Gastroesophageal sphincter (tissue), 3 donors: ENCODE data around the gene MEGF11.

Experiments used
- EP300 ChIP-seq: sonication (generic); formaldehyde crosslinking; IDR thresholded peaks from one replicate; pipeline ENCODE4 v1.6.1; 2017; ENCODE audit warnings: antibody characterized with exemption, mild to moderate bottlenecking
- TF ChIP-seq, protein P1 (sequence below), 4 experiments: fragments of 200-600 bp in 2 of 4; fragments of 450-650 bp in 2 of 4; sonication (generic) in 1 of 4; IDR thresholded peaks; one replicate each; pipeline ENCODE4 v1.5.1; 2017 to 2019; ENCODE audit warnings: antibody characterized with exemption in 4 of 4, mild to moderate bottlenecking in 2 of 4, moderate library complexity in 2 of 4

DNA sequence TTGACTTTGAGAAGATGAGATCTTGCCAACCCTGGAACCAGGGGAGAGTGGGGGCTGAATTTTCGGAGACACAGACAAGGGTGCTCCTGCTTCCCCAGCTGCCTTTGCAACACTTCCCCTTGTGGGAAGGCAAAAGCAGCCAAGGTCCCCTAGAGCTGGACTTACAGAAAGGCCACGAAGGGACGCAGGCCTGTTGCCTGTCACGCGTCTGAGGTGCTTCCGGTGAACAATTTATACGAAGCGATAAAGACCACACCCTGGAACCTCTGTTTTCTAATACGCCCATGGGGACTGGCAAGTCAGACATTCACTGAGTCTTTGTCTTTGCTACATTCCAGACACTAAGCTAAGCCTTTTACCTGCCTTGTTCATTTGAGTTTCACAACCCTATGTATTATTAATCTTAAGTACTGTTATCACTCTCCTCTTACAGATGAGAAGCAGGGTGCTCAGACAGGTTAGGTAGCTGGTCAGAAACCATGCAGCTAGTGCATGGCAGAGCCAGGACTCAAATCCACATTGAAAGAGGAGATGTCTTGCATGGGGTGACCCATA lies 13.2 kb downstream of the MEGF11 start:
- TF ChIP-seq, protein P1, sequence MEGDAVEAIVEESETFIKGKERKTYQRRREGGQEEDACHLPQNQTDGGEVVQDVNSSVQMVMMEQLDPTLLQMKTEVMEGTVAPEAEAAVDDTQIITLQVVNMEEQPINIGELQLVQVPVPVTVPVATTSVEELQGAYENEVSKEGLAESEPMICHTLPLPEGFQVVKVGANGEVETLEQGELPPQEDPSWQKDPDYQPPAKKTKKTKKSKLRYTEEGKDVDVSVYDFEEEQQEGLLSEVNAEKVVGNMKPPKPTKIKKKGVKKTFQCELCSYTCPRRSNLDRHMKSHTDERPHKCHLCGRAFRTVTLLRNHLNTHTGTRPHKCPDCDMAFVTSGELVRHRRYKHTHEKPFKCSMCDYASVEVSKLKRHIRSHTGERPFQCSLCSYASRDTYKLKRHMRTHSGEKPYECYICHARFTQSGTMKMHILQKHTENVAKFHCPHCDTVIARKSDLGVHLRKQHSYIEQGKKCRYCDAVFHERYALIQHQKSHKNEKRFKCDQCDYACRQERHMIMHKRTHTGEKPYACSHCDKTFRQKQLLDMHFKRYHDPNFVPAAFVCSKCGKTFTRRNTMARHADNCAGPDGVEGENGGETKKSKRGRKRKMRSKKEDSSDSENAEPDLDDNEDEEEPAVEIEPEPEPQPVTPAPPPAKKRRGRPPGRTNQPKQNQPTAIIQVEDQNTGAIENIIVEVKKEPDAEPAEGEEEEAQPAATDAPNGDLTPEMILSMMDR (IDR thresholded peaks at IDR 0.05), result no peak
- no peak for TF ChIP-seq EP300
